Measurements from ENCODE around the gene SLIT1.

SLIT1 gene

GRCh38 chr10:97115846-97116245 lies 69.9 kb downstream of the SLIT1 start:
- DNase-seq (ENCODE audit: extremely low spot score): no peak
- POLR2A ChIA-PET: no interaction called here
- TF ChIP-seq SP1 (IDR thresholded peaks at IDR 0.05): no peak
- no peak for TF ChIP-seq TARDBP (IDR thresholded peaks at IDR 0.05)
- TF ChIP-seq CTBP1 (IDR thresholded peaks at IDR 0.05; ENCODE audit: borderline replicate concordance): no peak
- TF ChIP-seq PKNOX1 (IDR thresholded peaks at IDR 0.05): no peak
- TF ChIP-seq FOXA1 (IDR thresholded peaks at IDR 0.05): no peak
- no peak for TF ChIP-seq LEF1 (IDR thresholded peaks at IDR 0.05; ENCODE audit: borderline replicate concordance)
- no peak for TF ChIP-seq ELF4 (IDR thresholded peaks at IDR 0.05)
- no peak for TF ChIP-seq HDGF (IDR thresholded peaks at IDR 0.05; ENCODE audit: borderline replicate concordance)
- no peak for TF ChIP-seq FOXM1 (IDR thresholded peaks at IDR 0.05; ENCODE audit: borderline replicate concordance)
- TF ChIP-seq SUZ12 (IDR thresholded peaks at IDR 0.05): no peak
- no peak for TF ChIP-seq NFRKB (IDR thresholded peaks at IDR 0.05)
- TF ChIP-seq ZNF384 (IDR thresholded peaks at IDR 0.05): no peak
- TF ChIP-seq L3MBTL2 (conservative IDR thresholded peaks at IDR 0.05): no peak
- TF ChIP-seq ARNT (IDR thresholded peaks at IDR 0.05): no peak
- TF ChIP-seq FOXK2 (IDR thresholded peaks at IDR 0.05): no peak
- TF ChIP-seq BHLHE40 (IDR thresholded peaks at IDR 0.05; ENCODE audit: borderline replicate concordance): no peak
- CTCF ChIA-PET: no interaction called here

GRCh38 chr10:97111615-97112014 lies 74.1 kb downstream of the SLIT1 start:
- TF ChIP-seq L3MBTL2 (conservative IDR thresholded peaks at IDR 0.05) (no peak), SUZ12 (IDR thresholded peaks at IDR 0.05) (no peak), BHLHE40 (IDR thresholded peaks at IDR 0.05; ENCODE audit: borderline replicate concordance) (no peak), NFRKB (IDR thresholded peaks at IDR 0.05) (no peak), ELF4 (IDR thresholded peaks at IDR 0.05) (no peak), SP1 (IDR thresholded peaks at IDR 0.05) (no peak), ZNF384 (IDR thresholded peaks at IDR 0.05) (no peak), FOXK2 (IDR thresholded peaks at IDR 0.05) (no peak), FOXM1 (IDR thresholded peaks at IDR 0.05; ENCODE audit: borderline replicate concordance) (no peak), HDGF (IDR thresholded peaks at IDR 0.05; ENCODE audit: borderline replicate concordance) (no peak), LEF1 (IDR thresholded peaks at IDR 0.05; ENCODE audit: borderline replicate concordance) (no peak), CTBP1 (IDR thresholded peaks at IDR 0.05; ENCODE audit: borderline replicate concordance) (no peak), PKNOX1 (IDR thresholded peaks at IDR 0.05) (no peak)
- POLR2A ChIA-PET: no interaction called here
- DNase-seq (ENCODE audit: extremely low spot score): no peak
- CTCF ChIA-PET: interaction anchor here (0.6 to 1.0 kb wide), 2 partner anchors 14 to 291 kb away, joined by 3 to 4 read pairs; no protein-coding TSS in a partner anchor

GRCh38 chr10:97109547-97109946 lies 76.2 kb downstream of the SLIT1 start:
- ChIA-PET POLR2A (no interaction called here), CTCF (no interaction called here)
- DNase-seq (ENCODE audit: extremely low spot score): no peak
- TF ChIP-seq FOXA1 (IDR thresholded peaks at IDR 0.05) (no peak), FOXK2 (IDR thresholded peaks at IDR 0.05) (no peak), CTBP1 (IDR thresholded peaks at IDR 0.05; ENCODE audit: borderline replicate concordance) (no peak), LEF1 (IDR thresholded peaks at IDR 0.05; ENCODE audit: borderline replicate concordance) (no peak), PKNOX1 (IDR thresholded peaks at IDR 0.05) (no peak)

- TF ChIP-seq ARNT (IDR thresholded peaks at IDR 0.05) (no peak), NFRKB (IDR thresholded peaks at IDR 0.05) (no peak), TARDBP (IDR thresholded peaks at IDR 0.05) (no peak)
- no peak for DNase-seq (ENCODE audit: extremely low spot score)
- ChIA-PET POLR2A (no interaction called here), CTCF (no interaction called here)
These were observed 78.2 kb downstream of the SLIT1 start for GRCh38 chr10:97107551-97107950.

GRCh38 chr10:97106207-97106606 lies 79.6 kb downstream of the SLIT1 start:
- CTCF ChIA-PET: no interaction called here
- DNase-seq (ENCODE audit: extremely low spot score): no peak
- POLR2A ChIA-PET: no interaction called here
- TF ChIP-seq SUZ12 (IDR thresholded peaks at IDR 0.05): no peak
- no peak for TF ChIP-seq SP1 (IDR thresholded peaks at IDR 0.05)
- TF ChIP-seq NFRKB (IDR thresholded peaks at IDR 0.05): no peak
- TF ChIP-seq CTBP1 (IDR thresholded peaks at IDR 0.05; ENCODE audit: borderline replicate concordance): no peak
- TF ChIP-seq HDGF (IDR thresholded peaks at IDR 0.05; ENCODE audit: borderline replicate concordance): no peak
- no peak for TF ChIP-seq ZNF384 (IDR thresholded peaks at IDR 0.05)
- TF ChIP-seq ARNT (IDR thresholded peaks at IDR 0.05): no peak
- no peak for TF ChIP-seq LEF1 (IDR thresholded peaks at IDR 0.05; ENCODE audit: borderline replicate concordance)

- DNase-seq (ENCODE audit: extremely low spot score): no peak
- ChIA-PET POLR2A (no interaction called here), CTCF (no interaction called here)
- TF ChIP-seq FOXM1 (IDR thresholded peaks at IDR 0.05; ENCODE audit: borderline replicate concordance) (no peak), TARDBP (IDR thresholded peaks at IDR 0.05) (no peak), SP1 (IDR thresholded peaks at IDR 0.05) (no peak), ARNT (IDR thresholded peaks at IDR 0.05) (no peak), FOXK2 (IDR thresholded peaks at IDR 0.05) (no peak)
These were observed 80.5 kb downstream of the SLIT1 start for GRCh38 chr10:97105303-97105702.

- ChIA-PET POLR2A (no interaction called here), CTCF (interaction anchor here (1.0 kb wide), 1 partner anchor 107 kb away, joined by 3 read pairs; no protein-coding TSS in a partner anchor)
- TF ChIP-seq FOXM1 (IDR thresholded peaks at IDR 0.05; ENCODE audit: borderline replicate concordance): no peak
- no peak for TF ChIP-seq CTBP1 (IDR thresholded peaks at IDR 0.05; ENCODE audit: borderline replicate concordance)
- TF ChIP-seq ELF4 (IDR thresholded peaks at IDR 0.05): no peak
- no peak for TF ChIP-seq NFRKB (IDR thresholded peaks at IDR 0.05)
- TF ChIP-seq ARNT (IDR thresholded peaks at IDR 0.05): no peak
- no peak for TF ChIP-seq TARDBP (IDR thresholded peaks at IDR 0.05)
- no peak for TF ChIP-seq L3MBTL2 (conservative IDR thresholded peaks at IDR 0.05)
- no peak for TF ChIP-seq SP1 (IDR thresholded peaks at IDR 0.05)
- TF ChIP-seq FOXA1 (IDR thresholded peaks at IDR 0.05): no peak
- no peak for TF ChIP-seq ZNF384 (IDR thresholded peaks at IDR 0.05)
- no peak for TF ChIP-seq HDGF (IDR thresholded peaks at IDR 0.05; ENCODE audit: borderline replicate concordance)
- TF ChIP-seq PKNOX1 (IDR thresholded peaks at IDR 0.05): no peak
- TF ChIP-seq BHLHE40 (IDR thresholded peaks at IDR 0.05; ENCODE audit: borderline replicate concordance): no peak
- no peak for TF ChIP-seq SUZ12 (IDR thresholded peaks at IDR 0.05)
- no peak for TF ChIP-seq LEF1 (IDR thresholded peaks at IDR 0.05; ENCODE audit: borderline replicate concordance)
- no peak for TF ChIP-seq FOXK2 (IDR thresholded peaks at IDR 0.05)
- no peak for DNase-seq (ENCODE audit: extremely low spot score)
These were observed 82.3 kb downstream of the SLIT1 start for GRCh38 chr10:97103316-97104080.
